HG03045 (cell line): ENCODE results near the gene POLR2J.
"Not testable (repeated sequence)": the region's sequence is repeated elsewhere in the genome, so short reads cannot be mapped to it uniquely, and the experiment has no call there.

ENCODE experiments used
- ATAC-seq: cut with Tn5 transposase; IDR thresholded peaks from one replicate; pipeline ENCODE4 v1.9.1; 2021; ENCODE audit warnings: mild to moderate bottlenecking, moderate library complexity; ENCODE audit not compliant: unreplicated experiment

The POLR2J gene

GRCh38 chr7:102467581-102468477 lies 10.9 kb downstream of the POLR2J start:
- no peak for ATAC-seq

GRCh38 chr7:102466097-102466496 lies 12.6 kb downstream of the POLR2J start:
- no peak for ATAC-seq

GRCh38 chr7:102464577-102465280 lies 14.0 kb downstream of the POLR2J start, which contains the start of the genes ALKBH4 and LRWD1:
Gene ALKBH4, minus strand, starts transcription at chr7:102464863. Its CDS starts 27 bp downstream, at chr7:102464836.
Gene LRWD1, plus strand, starts transcription at chr7:102464984. Its CDS starts 97 bp downstream, at chr7:102465081.
- peak; percentile 88 for ATAC-seq

GRCh38 chr7:102463841-102464576 lies 14.7 kb downstream of the POLR2J start:
- no peak for ATAC-seq

- no peak for ATAC-seq
Measured at GRCh38 chr7:102460467-102460866, 18.3 kb downstream of the POLR2J start.

- no peak for ATAC-seq
Measured at GRCh38 chr7:102459221-102459844, 19.4 kb downstream of the POLR2J start.

- ATAC-seq: no peak
Measured at GRCh38 chr7:102457352-102457924, 21.3 kb downstream of the POLR2J start.

GRCh38 chr7:102456327-102456726 lies 22.4 kb downstream of the POLR2J start:
- no peak for ATAC-seq

- ATAC-seq: no peak
Measured at GRCh38 chr7:102455596-102455995, 23.1 kb downstream of the POLR2J start.

- ATAC-seq: not testable (repeated sequence)
Measured at GRCh38 chr7:102454932-102455331, 23.8 kb downstream of the POLR2J start.

- ATAC-seq: no peak
Measured at GRCh38 chr7:102454468-102454867, 24.3 kb downstream of the POLR2J start.

- no peak for ATAC-seq
Measured at GRCh38 chr7:102453319-102453718, 25.4 kb downstream of the POLR2J start.

- no peak for ATAC-seq
Measured at GRCh38 chr7:102452451-102452850, 26.3 kb downstream of the POLR2J start.

- ATAC-seq: no peak
Measured at GRCh38 chr7:102451371-102452054, 27.2 kb downstream of the POLR2J start.

GRCh38 chr7:102450242-102450641 lies 28.5 kb downstream of the POLR2J start:
- ATAC-seq: no peak

GRCh38 chr7:102449136-102449535 lies 29.6 kb downstream of the POLR2J start:
- no peak for ATAC-seq

GRCh38 chr7:102447311-102447710 lies 31.4 kb downstream of the POLR2J start:
- no peak for ATAC-seq

- no peak for ATAC-seq
Measured at GRCh38 chr7:102446387-102447156, 32.1 kb downstream of the POLR2J start.

GRCh38 chr7:102445674-102446071 lies 33.0 kb downstream of the POLR2J start:
- ATAC-seq: no peak
